Measurements from ENCODE around the gene HIPK2.

The HIPK2 gene

DNA sequence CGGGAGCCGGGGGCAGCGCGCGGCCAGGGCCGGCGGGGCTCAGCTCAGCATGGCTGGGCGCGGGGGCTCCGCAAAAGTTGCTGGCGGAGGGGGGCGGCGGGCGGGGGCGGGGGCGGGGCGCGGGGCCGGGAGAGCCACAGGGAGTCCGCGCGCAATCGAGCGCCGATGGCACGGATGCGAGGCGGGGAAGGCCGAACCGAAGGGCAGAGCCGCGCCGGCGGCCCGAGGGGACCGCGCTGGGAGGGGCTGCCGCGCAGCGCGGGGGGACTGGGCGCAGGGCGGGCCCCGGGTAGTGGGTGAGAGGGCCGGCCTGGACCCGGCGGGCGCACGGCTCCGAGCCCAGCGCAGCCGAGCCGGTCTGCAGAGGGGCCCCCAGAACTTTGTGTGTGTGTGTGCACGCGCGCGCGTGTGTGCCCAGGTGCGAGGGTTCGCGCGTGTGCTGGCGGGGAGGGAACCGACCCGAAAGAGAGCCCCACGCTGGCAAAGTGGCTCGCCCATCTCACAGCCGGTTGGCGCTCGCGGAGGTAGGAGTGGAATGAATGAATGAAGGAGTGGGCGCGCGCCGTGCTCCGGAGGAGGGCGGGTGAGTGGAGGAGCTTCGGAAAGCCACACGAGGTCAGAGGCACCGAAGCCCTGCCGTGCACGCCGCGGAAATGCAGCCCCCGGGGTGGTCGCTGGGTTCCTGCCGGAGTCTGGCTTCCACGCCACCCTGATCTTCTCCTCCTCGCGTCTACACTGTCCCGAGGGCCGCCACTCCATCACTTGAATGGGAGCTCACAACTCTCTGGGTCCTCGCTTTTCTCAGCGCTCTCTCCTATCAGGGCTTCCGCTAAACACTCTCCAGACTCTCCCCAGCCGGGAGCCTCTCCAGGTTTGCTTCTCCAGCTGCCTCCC, at the start of gene HIPK2:
Gene HIPK2 (minus strand): TSS at position 51 of the 894 bp plus-strand sequence. CDS start 375 bp downstream, outside the sequence.
- peak; percentile 31 to 36 for DNase-seq (ENCODE audit: low read depth in 2 of 2)

DNA sequence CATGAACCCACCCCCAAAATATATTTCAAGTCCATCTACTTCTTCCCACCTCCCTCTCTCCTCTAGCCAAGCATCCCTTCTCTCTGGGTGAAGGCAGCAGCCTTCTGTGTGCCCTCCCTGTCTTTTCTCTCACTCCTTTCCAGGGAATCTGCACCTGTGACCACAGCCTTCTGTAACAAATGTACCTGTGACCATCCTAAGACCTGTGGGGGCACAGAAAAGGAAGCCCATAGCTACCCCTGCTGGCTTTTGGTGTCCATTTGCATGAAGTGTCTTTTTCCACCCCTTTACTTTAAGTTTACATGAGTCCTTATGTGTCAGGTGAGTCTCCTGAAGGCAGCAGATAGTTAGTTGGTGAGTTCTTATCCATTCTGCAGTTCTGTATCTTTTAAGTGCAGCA, 49.2 kb upstream of the HIPK2 start:
- DNase-seq (ENCODE audit: low read depth in 2 of 2) = no peak

GRCh38 chr7:139825666-139826290, 48.0 kb upstream of the HIPK2 start:
- DNase-seq (ENCODE audit: low read depth in 2 of 2) = no peak

DNA sequence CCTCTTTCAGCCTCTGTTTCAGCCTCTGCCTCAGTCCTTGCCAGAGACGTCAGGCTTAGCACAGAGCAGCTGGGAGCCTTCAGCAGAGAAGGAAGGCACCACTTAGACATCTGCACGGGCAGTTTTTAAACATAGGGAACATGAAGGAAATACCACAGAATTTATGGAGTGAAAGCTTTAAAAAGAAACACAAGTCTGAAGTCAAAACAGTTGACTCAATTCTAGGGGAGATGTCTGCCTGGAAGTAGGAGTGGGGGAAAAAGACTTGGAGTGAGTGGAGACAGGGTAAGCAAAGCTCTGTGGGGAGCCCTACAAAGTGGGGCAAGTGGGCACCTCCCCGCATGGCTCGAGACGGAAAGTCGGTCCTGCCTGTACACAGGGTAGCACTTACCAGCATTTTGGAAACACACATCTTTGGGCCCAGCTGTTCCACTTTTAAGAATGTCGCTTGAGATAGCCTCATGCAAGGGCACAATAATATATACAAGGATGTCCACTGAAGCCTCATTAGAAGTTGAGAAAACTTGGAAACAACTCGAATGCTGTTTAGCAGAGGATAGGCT, 46.2 kb upstream of the HIPK2 start:
- DNase-seq (ENCODE audit: low read depth in 2 of 2) = no peak

GRCh38 chr7:139822855-139823254, 45.1 kb upstream of the HIPK2 start:
- no peak for DNase-seq (ENCODE audit: low read depth in 2 of 2)

DNA sequence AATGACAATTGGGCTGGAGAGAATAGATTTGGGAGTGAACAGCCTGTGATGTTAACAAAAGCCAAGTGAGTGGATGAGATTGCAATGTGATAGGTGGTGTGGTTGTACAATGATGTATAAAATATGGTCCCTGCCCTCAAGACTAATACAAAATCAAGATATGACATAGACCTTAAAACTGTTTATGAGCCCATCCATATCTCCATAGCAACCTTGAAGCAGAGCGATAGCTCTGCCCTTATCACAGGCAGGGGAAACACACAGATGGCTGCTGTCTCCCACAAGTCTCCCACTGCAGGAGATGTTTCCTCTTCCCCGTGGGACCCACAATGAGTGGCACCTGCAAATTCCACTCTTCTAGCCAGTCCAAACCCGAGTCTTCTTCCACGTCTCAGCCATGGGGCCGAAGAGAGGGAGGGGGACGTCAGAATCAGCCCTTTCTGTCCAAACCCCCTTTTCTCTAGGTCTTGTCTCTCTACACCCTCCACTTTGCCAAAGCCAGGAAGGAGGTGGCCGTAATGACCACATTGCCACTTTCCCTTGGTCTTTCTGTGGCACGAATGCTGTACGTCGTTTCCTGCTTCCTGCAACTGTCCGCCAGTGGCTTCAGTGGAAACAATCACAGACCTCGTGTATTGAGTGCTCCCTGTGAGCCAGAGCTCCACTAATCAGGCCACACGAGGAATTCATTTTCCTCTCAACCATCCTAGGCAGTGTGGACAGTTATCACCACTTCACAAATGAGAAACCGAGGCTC, 43.7 kb upstream of the HIPK2 start:
- DNase-seq (ENCODE audit: low read depth in 2 of 2) = no peak

- DNase-seq (ENCODE audit: low read depth in 2 of 2) = no peak
Measured at GRCh38 chr7:139820089-139820488, 42.3 kb upstream of the HIPK2 start.

DNA sequence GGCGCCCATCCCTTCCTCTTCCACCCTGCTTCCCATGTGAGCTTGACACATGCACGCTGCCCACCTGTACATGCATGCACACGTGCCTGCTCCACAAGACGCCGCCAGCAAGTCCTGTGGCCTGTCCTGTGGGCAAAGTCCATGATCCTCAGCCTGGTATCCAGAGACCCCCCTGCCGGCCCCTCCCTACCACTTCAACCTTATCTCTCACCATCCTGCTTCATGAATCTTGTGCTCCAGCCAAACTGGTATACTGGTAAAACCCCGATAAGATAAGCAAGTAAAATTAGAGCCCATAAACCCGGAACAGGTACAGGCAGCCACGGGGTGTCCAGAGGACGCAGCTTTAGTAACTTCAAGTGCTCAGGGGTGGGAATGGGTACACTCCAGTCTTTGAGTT, 39.5 kb upstream of the HIPK2 start:
- no peak for DNase-seq (ENCODE audit: low read depth in 2 of 2)

DNA sequence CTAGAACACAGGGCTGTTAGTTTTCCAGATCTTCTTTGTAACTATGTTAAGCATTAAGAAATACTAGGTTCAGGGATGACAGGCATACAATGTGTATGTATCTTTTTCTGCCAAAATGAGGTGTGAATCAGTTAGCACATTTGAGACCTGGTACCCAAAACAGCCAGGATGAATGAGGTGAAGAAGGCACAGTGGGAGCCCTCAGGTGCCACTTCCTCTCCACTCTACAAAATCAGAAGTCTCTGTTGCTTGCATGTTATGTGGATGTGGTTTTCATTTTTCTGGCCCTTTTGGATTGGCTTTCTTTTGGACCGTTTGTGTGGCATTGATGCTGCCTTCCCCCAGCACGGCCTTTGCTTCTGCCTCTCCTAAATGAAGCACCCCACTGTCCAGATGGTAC, 35.9 kb upstream of the HIPK2 start:
- DNase-seq (ENCODE audit: low read depth in 2 of 2) = no peak

GRCh38 chr7:139813151-139813550, 35.4 kb upstream of the HIPK2 start:
- no peak for DNase-seq (ENCODE audit: low read depth in 2 of 2)

DNA sequence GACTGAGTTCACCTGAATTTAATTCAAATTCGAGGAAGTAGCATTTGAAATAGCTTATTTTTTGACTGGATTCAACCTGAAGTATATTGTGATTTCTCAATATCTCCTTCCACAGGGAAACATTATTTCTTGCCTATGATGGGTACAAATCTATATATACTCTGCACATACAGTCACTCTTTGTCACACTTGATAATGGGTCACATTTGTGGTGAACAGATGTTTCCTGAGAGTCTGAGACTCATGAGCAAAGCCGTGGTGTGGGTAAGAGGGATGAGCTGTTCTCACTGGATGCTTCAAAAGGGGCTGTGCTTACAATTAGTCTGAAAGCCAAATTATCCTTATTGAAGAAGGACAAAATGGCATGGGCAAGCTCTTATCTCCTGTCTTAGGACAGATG, 33.3 kb upstream of the HIPK2 start:
- no peak for DNase-seq (ENCODE audit: low read depth in 2 of 2)

DNA sequence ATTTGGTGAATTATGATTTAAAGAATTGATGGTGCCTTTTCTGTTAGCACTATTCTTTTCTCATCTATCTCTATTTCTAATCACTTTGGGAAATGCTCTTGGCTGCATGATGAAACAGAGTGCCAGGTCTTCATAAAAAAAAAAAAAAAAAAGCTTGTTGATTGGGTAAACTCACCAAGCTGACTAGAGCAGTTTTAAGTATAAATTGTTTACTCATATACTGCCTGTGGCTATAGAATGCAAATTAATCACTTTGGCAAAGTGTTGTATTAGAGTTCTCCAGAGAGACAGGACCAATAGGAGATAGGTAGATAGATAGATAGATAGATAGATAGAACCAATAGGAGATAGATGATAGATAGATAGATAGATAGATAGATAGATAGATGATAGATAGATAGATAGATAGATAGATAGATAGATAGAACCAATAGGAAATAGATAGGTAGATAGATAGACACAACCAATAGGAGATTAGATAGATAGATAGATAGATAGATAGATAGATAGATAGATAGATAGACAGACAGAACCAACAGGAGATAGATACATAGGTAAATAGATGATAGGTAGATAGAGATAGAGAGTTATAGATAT, 31.1 kb upstream of the HIPK2 start:
- DNase-seq (ENCODE audit: low read depth in 2 of 2) = no peak

DNA sequence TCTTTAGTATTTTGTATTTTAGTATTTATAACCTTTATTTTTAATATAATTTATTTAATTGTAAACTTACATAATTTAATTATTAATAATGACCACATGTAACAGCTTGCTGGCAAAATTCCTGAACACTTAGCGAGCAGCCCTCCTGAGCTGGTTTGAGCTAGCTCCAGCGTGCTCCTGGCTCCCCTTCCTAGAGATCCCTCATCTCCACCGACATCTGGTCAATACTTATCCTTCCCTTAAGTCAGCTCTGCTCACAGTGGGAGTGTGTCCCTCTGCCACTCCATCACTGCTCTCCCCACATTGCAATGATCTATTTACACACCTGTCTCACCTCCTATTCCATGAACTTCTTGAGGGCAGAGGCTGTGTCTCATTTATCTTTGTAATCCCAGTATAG, 30.6 kb upstream of the HIPK2 start:
- DNase-seq (ENCODE audit: low read depth in 2 of 2) = no peak

DNA sequence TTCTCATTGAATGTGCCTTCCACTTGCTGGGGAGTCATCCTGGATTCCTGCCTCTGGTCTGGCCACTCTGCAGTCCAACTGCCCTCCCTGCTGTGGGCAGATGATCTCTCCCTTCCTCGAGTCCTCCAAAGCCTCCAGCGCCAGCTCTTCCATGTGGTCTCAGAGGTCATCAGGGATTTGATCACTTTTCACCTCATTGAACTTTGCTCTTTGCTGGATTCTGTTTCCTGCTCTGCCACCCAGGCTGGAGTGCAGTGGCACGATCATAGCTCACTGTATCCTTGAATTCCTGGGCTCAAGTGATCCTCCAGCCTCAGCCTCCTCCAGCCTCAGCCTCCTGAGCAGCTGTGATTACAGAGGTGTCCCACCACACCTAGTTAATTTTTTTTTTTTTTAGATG, 29.2 kb upstream of the HIPK2 start:
- no peak for DNase-seq (ENCODE audit: low read depth in 2 of 2)

- DNase-seq (ENCODE audit: low read depth in 2 of 2) = no peak
Measured at GRCh38 chr7:139804571-139804970, 26.8 kb upstream of the HIPK2 start.

DNA sequence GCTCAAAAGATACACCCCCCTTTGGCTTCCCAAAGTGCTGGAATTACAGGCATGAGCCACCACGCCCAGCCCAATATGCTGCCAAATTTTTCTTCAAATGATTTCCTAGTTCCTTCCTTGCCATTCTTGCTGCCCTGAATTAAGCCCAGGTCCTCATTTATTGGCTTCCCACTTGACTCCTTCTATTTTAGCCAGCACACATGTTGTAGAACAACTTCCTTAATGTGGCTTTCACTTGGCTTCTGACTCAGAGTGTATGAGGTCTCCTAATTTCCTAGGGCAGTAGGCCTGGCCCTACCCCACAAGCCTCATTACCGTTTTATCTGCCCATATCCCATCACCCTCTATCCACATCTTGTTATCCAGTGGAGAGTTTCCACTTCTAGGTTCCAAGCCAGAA, 21.8 kb upstream of the HIPK2 start:
- no peak for DNase-seq (ENCODE audit: low read depth in 2 of 2)

GRCh38 chr7:139798892-139799291, 21.1 kb upstream of the HIPK2 start:
- no peak for DNase-seq (ENCODE audit: low read depth in 2 of 2)

- no peak for DNase-seq (ENCODE audit: low read depth in 2 of 2)
Measured at GRCh38 chr7:139798221-139798620, 20.4 kb upstream of the HIPK2 start.

DNA sequence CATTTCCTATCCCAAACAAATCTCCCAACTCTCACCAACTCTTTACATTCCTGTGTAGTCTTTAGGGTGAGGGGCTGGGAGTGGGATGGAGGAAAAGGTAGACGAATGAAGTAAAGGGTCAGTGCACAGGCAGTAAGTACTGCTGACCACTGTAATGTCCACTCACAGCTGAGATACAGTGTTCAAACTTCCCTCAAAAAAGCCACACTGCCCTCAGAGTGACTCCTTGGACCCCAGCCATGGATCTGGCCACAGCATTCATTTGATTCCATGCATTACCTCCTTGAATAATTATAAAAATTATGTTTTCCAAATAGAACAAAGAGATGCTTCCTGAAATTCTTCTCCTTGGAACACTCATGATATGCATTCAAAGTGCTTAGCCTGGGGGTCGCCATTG, 19.8 kb upstream of the HIPK2 start:
- DNase-seq (ENCODE audit: low read depth in 2 of 2) = no peak

GRCh38 chr7:139791316-139791715, 13.5 kb upstream of the HIPK2 start:
- DNase-seq (ENCODE audit: low read depth in 2 of 2) = no peak

- no peak for DNase-seq (ENCODE audit: low read depth in 2 of 2)
Measured at GRCh38 chr7:139784648-139785047, 6.8 kb upstream of the HIPK2 start.

All from fibroblast of skin of left biceps (primary cell).